Loucy (cell line): Measurements from ENCODE around the gene C13orf46.

Experiments used
- CTCF ChIP-seq: fragments of 200-600 bp; sonication (generic); conservative IDR thresholded peaks from 2 replicates; pipeline ENCODE4 v1.5.1; 2014; ENCODE audit warnings: mild to moderate bottlenecking, antibody characterized with exemption, low read length
- EZH2phosphoT487 ChIP-seq: fragments of 200-600 bp; IDR thresholded peaks from 2 replicates; pipeline ENCODE4 v1.6.1; 2018; ENCODE audit warnings: antibody characterized with exemption, mild to moderate bottlenecking, moderate library complexity, borderline replicate concordance

- TF ChIP-seq CTCF (no peak), EZH2phosphoT487 (no peak)
Observed at GRCh38 chr13:113938246-113938645, 35.6 kb downstream of the C13orf46 start.
